NCI-H748 (cell line): Measurements from ENCODE around the gene SLC2A6.

ENCODE experiments used
- DNase-seq: peaks from one replicate; lab custom pipeline; 2025; ENCODE audit not compliant: unreplicated experiment; lab: John Stamatoyannopoulos, UW

SLC2A6 gene

DNA sequence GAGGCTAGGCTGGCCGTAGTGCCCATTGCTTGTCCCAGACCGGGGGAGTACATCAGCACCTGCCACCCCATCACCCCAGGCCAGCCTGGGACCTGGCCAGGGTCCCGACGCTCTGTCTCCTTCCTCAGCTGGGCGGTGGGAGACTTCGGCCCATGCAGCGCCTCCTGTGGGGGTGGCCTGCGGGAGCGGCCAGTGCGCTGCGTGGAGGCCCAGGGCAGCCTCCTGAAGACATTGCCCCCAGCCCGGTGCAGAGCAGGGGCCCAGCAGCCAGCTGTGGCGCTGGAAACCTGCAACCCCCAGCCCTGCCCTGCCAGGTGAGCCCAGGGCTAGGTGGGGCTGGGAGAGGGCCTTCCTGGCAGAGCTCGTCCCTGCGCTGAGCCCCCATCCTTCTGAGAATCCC lies 35.7 kb downstream of the SLC2A6 start:
- no peak for DNase-seq

DNA sequence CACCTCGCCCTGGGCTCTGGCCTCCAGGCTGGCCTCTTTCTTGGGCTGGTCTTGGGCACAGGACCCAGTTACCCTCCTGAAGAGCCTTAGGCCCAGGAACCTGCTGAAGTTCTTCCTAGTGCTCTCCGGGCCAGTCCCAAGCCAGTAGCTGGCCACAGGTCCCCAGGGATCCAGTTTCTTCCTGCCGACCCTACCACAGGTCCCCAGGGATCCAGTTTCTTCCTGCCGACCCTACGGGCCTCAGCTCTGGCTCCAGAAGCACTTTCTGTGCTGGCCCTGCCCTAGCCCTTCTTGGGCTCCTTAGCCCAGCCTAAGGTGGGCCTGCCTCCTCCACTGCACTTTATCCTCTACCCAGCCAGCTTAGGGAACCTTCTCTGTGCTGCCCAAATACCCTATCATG lies 37.3 kb downstream of the SLC2A6 start:
- no peak for DNase-seq

DNA sequence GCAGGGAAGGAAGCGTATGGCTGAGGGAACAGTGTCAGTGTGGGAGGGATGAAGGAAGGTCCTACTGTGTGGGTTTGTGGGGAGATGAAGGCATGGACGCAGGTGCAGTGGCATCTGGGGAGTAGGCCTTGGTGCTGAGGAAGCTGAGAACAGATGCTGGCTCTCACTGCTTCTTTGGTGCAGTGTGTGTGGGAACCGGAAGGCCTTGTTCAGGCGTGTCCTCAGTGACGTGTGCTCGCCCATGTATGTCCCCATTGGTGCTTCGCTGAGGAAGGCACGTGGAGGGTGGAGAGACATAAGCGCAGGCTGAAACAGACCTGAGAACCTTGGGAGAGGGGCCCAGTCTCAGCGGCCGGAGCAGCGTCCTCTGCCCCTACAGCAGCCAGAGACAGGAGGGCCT lies 38.0 kb downstream of the SLC2A6 start:
- DNase-seq = no peak

DNA sequence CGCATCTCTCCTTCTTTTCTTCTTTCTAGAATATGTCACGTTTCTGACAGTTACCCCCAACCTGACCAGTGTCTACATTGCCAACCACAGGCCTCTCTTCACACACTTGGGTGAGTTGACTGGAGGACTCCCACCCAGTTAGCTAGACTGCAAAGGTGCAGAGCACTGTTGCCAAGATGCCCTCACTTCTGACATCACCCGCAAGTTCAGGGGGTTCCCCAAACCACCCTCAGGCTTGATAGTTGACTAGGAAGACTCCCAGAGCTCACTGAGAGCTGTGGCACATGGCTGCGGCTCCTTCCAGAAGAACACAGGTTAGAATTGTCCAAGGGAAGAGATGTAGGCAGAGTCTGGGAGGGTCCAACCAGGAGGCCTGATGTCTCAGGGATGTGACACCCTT lies 39.6 kb downstream of the SLC2A6 start:
- no peak for DNase-seq

- DNase-seq = no peak
These were observed 41.0 kb downstream of the SLC2A6 start for GRCh38 chr9:133437753-133438531.

GRCh38 chr9:133436681-133437080 lies 42.2 kb downstream of the SLC2A6 start:
- DNase-seq = no peak

GRCh38 chr9:133433351-133433843 lies 45.5 kb downstream of the SLC2A6 start:
- no peak for DNase-seq

DNA sequence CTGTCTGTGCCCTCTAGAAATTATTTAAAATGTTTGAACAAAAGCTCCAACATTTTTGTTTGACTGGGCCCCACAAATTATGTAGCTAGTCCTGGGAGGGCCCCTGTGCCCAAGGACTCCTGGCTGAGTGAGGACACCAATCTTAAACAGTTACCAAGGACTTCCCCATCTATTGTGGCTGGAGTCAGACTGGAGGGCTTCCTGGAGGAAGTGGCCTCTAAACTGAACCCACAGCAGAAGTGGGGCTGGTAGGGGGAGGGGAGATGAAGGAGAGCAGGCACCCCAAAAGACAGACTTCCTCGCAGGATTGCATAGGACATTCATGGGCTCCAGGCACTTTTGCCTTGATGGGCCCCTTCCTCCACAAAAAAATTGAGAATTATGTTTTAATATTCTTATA lies 48.7 kb downstream of the SLC2A6 start:
- DNase-seq = no peak

DNA sequence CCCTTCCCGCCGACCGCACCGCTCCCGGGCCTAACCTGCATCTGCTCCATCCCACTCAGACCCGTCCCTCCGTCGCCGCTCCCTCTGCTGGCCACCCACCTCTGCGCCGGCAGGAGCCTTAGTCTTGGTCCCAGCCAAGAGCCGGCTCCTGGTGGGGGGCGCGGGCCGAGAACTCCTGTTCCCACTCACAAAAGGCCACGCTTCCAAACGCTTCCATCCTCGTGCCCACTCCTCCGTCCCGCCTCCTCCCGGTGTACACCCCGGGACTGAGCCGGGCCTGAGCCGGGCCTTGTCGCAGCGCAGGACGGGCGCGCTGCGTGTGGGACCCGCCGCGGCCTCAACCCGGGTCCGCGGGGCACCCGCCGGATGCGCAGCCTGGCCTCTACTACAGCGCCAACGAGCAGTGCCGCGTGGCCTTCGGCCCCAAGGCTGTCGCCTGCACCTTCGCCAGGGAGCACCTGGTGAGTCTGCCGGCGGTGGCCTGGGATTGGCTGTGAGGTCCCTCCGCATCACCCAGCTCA lies 49.2 kb downstream of the SLC2A6 start:
- DNase-seq = no peak

DNA sequence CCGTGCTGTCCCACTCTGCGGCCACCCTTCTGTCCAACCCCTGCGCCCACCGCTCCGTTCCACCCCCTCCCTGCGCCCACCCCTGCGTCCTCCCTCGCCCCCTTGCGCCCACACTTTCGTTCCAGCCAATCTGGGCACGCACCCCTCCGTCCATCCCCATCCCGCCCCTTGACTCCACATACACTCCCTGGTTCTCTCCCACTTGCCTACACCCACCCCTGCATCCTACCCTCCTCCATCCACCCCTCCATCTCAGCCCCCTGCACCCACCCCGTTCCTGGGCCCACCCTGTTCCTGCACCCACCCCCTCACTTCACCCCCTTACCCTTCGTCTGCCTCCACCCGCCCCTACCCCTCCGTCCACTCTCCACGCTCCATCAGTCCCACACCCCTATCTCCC lies 49.7 kb downstream of the SLC2A6 start:
- DNase-seq = no peak

DNA sequence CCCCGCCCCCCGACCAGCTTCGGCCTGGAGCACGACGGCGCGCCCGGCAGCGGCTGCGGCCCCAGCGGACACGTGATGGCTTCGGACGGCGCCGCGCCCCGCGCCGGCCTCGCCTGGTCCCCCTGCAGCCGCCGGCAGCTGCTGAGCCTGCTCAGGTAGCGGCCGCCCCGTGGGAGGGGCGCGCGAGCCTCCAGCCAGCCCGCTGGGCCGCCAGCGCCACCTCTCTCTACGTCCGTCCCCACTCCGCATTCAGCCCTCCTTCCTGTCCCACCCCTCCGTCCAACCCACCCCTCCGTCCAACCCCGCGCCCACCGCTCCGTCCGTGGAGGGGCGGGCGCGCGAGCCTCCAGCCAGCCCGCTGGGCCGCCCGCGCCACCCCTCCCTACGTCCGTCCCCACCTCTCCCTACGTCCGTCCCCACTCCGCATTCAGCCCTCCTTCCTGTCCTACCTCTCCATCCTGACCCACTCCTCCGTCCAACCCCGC lies 50.2 kb downstream of the SLC2A6 start:
- DNase-seq = peak; percentile 87

DNA sequence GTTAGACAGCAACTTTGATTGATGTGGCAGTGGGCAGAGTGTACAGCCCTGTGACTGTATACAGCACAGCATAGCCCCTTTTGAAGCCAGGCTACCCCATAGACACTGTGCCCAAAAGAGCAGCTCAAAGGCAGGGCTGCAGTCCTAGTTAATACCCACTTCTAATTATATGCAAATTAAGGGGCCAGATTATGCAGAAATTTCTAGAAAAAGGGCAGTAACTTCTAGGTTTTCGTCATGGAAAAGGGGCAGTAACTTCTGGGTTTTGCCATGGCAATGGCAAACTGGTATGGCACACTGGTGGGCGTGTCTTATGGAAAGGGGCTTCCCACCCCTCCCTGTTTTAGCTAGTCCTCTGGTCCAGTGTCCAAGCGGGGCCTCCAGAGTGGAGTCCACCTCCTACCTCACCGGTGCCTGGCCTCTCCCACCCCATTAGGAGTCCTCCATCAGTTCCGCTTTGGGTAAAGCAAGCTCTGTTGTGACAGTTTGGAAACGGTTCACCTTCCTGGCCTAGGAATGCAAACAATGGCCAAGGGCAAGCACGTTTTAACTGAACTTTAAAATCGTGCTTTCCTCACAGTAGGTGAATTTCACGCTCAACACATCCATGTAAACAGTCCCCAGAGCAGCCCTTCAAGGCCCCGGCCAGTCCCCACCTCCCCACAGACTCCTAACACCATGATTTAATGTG lies 51.1 kb downstream of the SLC2A6 start:
- peak; percentile 39 for DNase-seq

- no peak for DNase-seq
These were observed 52.9 kb downstream of the SLC2A6 start for GRCh38 chr9:133426011-133426410.

DNA sequence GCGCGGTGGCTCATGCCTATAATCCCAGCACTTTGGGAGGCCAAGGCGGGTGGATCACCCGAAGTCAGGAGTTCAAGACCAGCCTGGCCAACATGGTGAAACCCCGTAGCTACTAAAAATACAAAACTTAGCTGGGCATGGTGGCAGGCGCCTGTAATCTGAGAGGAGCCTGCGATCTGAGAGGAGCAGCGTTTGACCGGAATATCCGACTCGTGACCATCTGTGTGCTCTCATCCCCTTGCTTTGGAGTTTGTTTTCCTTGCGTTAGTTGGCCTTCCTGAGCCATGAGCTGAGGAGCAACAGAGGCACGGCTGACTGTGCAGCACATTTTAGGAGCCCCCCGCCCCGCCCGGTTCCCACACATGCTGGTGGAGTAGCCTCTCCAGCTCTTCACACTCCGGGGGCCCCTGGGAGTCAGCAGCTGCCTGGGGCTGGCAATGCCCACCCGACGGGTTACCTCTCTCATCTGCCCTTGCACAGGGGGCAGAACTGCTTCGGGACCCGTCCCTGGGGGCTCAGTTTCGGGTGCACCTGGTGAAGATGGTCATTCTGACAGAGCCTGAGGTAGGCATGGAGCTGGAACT lies 53.8 kb downstream of the SLC2A6 start:
- no peak for DNase-seq

DNA sequence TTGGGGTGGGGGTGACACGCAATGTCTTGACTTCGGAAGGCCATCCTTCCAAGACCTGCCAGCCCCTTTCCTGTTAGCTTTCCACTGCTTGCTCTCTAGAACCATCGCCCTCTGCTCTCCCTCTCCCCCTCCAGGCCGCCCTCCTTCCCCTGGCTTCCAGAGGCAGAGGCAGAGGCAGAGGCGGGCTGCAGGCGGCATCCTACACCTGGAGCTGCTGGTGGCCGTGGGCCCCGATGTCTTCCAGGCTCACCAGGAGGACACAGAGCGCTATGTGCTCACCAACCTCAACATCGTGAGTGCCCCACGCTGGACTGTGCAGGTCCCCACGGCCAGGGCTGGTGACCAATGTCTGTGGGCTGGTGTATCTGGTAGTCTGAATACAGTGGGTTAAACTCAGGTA lies 54.7 kb downstream of the SLC2A6 start:
- no peak for DNase-seq

DNA sequence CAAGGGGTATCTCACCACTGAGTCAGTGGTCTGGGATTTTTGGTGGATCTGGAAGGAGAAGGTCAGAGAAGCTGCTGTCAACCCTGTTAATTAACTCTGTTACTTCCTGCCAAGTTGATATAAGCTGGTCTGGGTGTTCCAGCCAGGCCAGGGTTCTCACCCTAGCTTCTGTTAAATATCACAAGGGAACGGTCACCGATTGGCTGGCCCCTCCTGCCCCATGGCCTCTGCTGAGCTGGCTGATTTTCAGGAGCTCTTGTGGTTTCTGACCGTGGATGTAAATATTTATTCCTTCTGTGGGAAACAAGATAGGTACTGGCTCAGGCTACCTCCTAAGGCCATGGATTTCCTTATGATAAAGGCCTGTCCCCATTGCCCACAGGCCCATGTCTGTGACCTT lies 55.7 kb downstream of the SLC2A6 start:
- DNase-seq = no peak

GRCh38 chr9:133421615-133422542 lies 57.0 kb downstream of the SLC2A6 start, which contains the start of gene ADAMTS13:
Gene ADAMTS13 (plus strand): TSS chr9:133422367. CDS start chr9:133422444, 77 bp downstream.
- peak; percentile 18 for DNase-seq
